GM12878 (cell line): ENCODE data around the gene PEF1.

Source experiments
- ATF2 ChIP-seq: IDR thresholded peaks from 2 replicates; pipeline ENCODE4 v1.6.1; 2012; ENCODE audit warnings: low read length, inconsistent platforms
- ATF3 ChIP-seq: IDR thresholded peaks from 2 replicates; pipeline ENCODE4 v1.6.1; 2011; ENCODE audit warnings: low read depth, mild to moderate bottlenecking, low read length, moderate library complexity, borderline replicate concordance; ENCODE audit errors: extremely low read depth
- GABPA ChIP-seq: IDR thresholded peaks from 2 replicates; pipeline ENCODE4 v1.6.1; 2014; ENCODE audit warnings: antibody characterized with exemption, low read depth, mild to moderate bottlenecking, inconsistent platforms
- JUND ChIP-seq: IDR thresholded peaks from 2 replicates; pipeline ENCODE4 v1.6.1; 2012; ENCODE audit warnings: low read depth, mild to moderate bottlenecking, low read length, improper control_type of control experiment, moderate library complexity
- KDM1A ChIP-seq: fragments of 200-600 bp; sonication (generic); IDR thresholded peaks from 2 replicates; pipeline ENCODE4 v1.6.1; 2016; ENCODE audit warnings: borderline replicate concordance
- MXI1 ChIP-seq: fragments of 150-350 bp; IDR thresholded peaks from 2 replicates; pipeline ENCODE4 v1.6.1; 2011; ENCODE audit warnings: low read depth, mild to moderate bottlenecking, inconsistent platforms, low read length, improper control_type of control experiment
- POLR2A ChIP-seq: IDR thresholded peaks from 2 replicates; pipeline ENCODE4 v1.6.1; 2011; ENCODE audit warnings: low read depth, mild to moderate bottlenecking, low read length
- POLR2AphosphoS5 ChIP-seq: IDR thresholded peaks from 2 replicates; pipeline ENCODE4 v1.6.1; 2011; ENCODE audit warnings: mild to moderate bottlenecking, low read length, inconsistent platforms
- RAD21 ChIP-seq: IDR thresholded peaks from 2 replicates; pipeline ENCODE4 v1.6.1; 2011; ENCODE audit warnings: mild to moderate bottlenecking, low read depth, low read length, moderate library complexity; ENCODE audit not compliant: insufficient read depth
- SP1 ChIP-seq: IDR thresholded peaks from one replicate; pipeline ENCODE4 v1.6.1; 2011; ENCODE audit warnings: low read depth, low read length
- TAF1 ChIP-seq: IDR thresholded peaks from 2 replicates; pipeline ENCODE4 v1.6.1; 2011; ENCODE audit warnings: mild to moderate bottlenecking, low read depth, low read length, borderline replicate concordance
- YY1 ChIP-seq: IDR thresholded peaks from 2 replicates; pipeline ENCODE4 v1.6.1; 2011; ENCODE audit warnings: low read depth, mild to moderate bottlenecking, low read length
- ZZZ3 ChIP-seq: IDR thresholded peaks from 2 replicates; pipeline ENCODE4 v1.6.1; 2011; ENCODE audit warnings: low read depth; ENCODE audit not compliant: control insufficient read depth, insufficient read length
- TF ChIP-seq, protein P1 (sequence below), 3 experiments: IDR thresholded peaks in 2 of 3; conservative IDR thresholded peaks in 1 of 3; 2 replicates each; pipeline ENCODE4 v1.5.1; 2011; ENCODE audit warnings: low read depth in 3 of 3, low read length in 3 of 3, mild to moderate bottlenecking in 3 of 3, control low read depth in 2 of 3, moderate library complexity in 2 of 3, inconsistent platforms in 1 of 3, mixed read lengths in 1 of 3; ENCODE audit not compliant: control insufficient read depth in 2 of 3, insufficient read depth in 1 of 3; ENCODE audit errors: extremely low read depth in 1 of 3

GRCh38 chr1:31678681-31679080, 34.0 kb upstream of the PEF1 start:
- TF ChIP-seq POLR2A (no peak), ATF2 (no peak), ATF3 (no peak), KDM1A (no peak), POLR2AphosphoS5 (no peak), RAD21 (no peak), ZZZ3 (no peak), MXI1 (no peak), YY1 (no peak), JUND (no peak), SP1 (no peak), TAF1 (no peak), GABPA (no peak)
- TF ChIP-seq, protein P1, sequence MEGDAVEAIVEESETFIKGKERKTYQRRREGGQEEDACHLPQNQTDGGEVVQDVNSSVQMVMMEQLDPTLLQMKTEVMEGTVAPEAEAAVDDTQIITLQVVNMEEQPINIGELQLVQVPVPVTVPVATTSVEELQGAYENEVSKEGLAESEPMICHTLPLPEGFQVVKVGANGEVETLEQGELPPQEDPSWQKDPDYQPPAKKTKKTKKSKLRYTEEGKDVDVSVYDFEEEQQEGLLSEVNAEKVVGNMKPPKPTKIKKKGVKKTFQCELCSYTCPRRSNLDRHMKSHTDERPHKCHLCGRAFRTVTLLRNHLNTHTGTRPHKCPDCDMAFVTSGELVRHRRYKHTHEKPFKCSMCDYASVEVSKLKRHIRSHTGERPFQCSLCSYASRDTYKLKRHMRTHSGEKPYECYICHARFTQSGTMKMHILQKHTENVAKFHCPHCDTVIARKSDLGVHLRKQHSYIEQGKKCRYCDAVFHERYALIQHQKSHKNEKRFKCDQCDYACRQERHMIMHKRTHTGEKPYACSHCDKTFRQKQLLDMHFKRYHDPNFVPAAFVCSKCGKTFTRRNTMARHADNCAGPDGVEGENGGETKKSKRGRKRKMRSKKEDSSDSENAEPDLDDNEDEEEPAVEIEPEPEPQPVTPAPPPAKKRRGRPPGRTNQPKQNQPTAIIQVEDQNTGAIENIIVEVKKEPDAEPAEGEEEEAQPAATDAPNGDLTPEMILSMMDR (IDR thresholded peaks at IDR 0.05 in 2 of 3, conservative IDR thresholded peaks at IDR 0.05 in 1 of 3; ENCODE audit: control insufficient read depth in 2 of 3, extremely low read depth in 1 of 3, insufficient read depth in 1 of 3, low read depth in 3 of 3, low read length in 3 of 3) = no peak
